Measurements from ENCODE around the gene TEAD1.

The TEAD1 gene

GRCh38 chr11:12792018-12792417, 117.8 kb downstream of the TEAD1 start:
- no peak overlapping the region for H3K4me3 ChIP-seq (ENCODE audit: low read length)
- no peak for DNase-seq (ENCODE audit: low read depth)
- TF ChIP-seq, protein P1, sequence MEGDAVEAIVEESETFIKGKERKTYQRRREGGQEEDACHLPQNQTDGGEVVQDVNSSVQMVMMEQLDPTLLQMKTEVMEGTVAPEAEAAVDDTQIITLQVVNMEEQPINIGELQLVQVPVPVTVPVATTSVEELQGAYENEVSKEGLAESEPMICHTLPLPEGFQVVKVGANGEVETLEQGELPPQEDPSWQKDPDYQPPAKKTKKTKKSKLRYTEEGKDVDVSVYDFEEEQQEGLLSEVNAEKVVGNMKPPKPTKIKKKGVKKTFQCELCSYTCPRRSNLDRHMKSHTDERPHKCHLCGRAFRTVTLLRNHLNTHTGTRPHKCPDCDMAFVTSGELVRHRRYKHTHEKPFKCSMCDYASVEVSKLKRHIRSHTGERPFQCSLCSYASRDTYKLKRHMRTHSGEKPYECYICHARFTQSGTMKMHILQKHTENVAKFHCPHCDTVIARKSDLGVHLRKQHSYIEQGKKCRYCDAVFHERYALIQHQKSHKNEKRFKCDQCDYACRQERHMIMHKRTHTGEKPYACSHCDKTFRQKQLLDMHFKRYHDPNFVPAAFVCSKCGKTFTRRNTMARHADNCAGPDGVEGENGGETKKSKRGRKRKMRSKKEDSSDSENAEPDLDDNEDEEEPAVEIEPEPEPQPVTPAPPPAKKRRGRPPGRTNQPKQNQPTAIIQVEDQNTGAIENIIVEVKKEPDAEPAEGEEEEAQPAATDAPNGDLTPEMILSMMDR (conservative IDR thresholded peaks at IDR 0.05; ENCODE audit: low read length) = no peak

DNA sequence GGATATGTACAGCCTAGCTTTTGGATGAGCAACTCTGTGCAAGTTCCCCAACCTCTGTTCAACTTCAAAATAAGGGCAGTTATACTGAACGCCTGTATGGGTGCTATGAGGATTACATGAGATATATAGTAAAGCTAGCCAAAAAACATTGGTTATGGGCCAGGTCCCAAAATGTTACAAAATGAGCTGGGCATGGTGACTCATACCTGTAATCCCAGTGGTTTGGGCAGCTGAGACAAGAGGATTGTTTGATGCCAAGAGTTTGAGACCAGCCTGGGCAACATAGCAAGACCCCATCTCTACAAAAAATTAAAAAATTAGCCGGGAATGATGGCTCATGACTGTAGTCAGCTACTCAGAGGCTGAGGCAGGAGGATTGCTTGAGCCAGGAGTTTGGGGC, 118.4 kb downstream of the TEAD1 start:
- H3K4me3 ChIP-seq (ENCODE audit: low read length) = no peak overlapping the region
- TF ChIP-seq, protein P1 (conservative IDR thresholded peaks at IDR 0.05; ENCODE audit: low read length) = no peak
- DNase-seq (ENCODE audit: low read depth) = peak; percentile 82

- TF ChIP-seq, protein P1 (conservative IDR thresholded peaks at IDR 0.05; ENCODE audit: low read length) = no peak
- DNase-seq (ENCODE audit: low read depth) = no peak
- H3K4me3 ChIP-seq (ENCODE audit: low read length) = no peak overlapping the region
Observed at GRCh38 chr11:12793065-12793464, 118.8 kb downstream of the TEAD1 start.

- DNase-seq (ENCODE audit: low read depth) = no peak
- TF ChIP-seq, protein P1 (conservative IDR thresholded peaks at IDR 0.05; ENCODE audit: low read length) = no peak
- no peak overlapping the region for H3K4me3 ChIP-seq (ENCODE audit: low read length)
Observed at GRCh38 chr11:12793506-12793905, 119.3 kb downstream of the TEAD1 start.

DNA sequence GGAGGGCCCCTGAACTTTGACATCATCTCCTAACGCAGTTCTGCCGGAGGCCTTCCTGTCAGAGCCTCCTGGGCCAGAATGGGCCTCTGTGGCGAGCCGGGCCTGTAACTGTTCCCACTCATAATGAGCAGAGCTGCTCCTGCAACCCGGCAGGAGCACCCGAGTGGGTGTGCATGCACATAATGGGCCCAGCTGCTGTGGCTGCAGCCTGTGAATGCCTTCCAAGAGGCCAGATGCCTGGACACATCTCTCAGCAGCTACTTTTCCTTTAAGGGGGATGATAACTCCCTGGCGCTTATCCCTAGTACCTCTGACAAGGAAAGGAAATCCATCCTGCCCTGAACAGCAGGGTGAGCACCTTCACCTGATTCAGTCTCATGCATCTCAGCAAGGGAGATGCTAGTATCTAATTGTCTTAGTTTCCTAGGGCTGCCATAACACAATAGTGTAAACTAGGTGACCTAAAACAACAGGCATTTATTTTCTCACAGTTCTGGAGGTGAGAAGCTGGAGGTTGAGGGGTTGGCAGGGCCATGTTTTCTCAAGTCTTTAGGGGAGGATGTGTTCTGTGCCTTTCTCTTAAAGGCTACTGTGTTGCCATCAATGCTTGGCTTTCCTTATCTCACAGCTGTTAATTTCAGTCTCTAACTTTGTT, 120.5 kb downstream of the TEAD1 start:
- TF ChIP-seq, protein P1 (conservative IDR thresholded peaks at IDR 0.05; ENCODE audit: low read length) = no peak
- peak; percentile 43 for DNase-seq (ENCODE audit: low read depth)
- no peak overlapping the region for H3K4me3 ChIP-seq (ENCODE audit: low read length)

DNA sequence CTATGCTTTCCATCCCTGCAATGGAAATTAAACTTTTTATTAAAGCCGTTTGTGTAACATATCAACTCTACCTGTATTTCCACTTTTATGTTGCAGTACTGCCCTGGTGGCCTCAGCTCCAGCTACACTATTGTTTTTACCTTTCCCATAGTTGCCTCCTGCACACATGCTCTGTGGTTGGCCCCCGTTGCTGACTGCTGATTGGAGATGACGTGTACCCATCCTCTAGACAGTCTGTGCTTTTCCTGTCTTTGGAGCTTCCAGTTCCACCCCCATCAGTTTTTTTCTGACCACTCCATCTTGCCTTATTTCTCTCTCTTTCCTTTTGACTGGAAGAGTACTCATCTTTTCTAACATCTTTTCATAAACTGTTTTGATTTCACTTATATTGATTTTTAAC, 123.8 kb downstream of the TEAD1 start:
- no peak for DNase-seq (ENCODE audit: low read depth)

DNA sequence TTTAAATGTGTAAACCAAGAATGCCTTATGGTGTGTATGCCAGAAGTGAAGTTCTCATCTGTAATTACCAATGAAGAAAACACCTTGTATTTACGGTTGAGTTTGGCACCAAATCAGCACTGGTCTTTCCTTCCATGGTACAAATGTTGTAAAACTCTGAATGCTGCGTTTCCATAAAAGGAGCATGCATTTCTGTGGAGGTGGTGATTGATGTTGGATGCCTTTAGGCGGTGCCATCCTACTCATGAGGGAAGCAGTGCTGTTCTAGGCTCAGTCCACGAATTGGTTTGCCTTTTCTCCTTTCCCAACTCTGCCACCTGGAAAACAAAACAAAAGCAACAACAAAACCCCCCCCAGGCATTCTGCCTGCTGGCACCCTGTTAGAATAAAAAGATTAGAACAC, 124.4 kb downstream of the TEAD1 start:
- TF ChIP-seq, protein P1 (conservative IDR thresholded peaks at IDR 0.05; ENCODE audit: low read length) = no peak
- DNase-seq (ENCODE audit: low read depth) = no peak
- no peak overlapping the region for H3K4me3 ChIP-seq (ENCODE audit: low read length)

More for the DNA sequence above, 123.8 kb downstream of the TEAD1 start:
- TF ChIP-seq, protein P1 (conservative IDR thresholded peaks at IDR 0.05; ENCODE audit: low read length) = no peak
- no peak overlapping the region for H3K4me3 ChIP-seq (ENCODE audit: low read length)

Data from AG10803 (cell line).